ENCODE measurements around the gene HCN4. TPM values are rescaled to one million over a fixed set of nuclear protein-coding genes. Genes with fewer than 3 reads are reported as not detected.

The HCN4 gene
- total RNA-seq, 1 donor from 2014 or later = 1.4 TPM

DNA sequence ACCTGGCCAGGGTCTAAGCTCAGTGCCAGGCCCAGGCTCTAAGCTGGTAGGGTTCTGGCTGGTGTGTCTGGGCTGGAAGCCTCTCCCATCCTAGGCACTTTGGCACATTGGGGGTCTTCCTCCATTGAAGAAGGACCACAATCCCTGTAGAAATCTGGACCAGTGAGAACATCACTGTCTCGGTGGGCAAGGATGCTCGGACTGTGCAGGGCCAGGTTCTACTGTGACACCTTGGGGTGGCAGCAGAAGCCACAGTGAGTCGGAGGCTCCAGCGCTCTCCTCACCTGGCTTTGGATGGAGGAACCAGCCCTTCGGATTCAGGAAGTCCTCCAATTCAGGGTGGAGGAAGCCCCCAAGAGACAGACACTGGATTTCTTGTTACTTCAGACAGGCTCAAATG lies 17.5 kb upstream of the HCN4 start:
- H3K4me3 ChIP-seq (ENCODE audit: low read depth, low read length) = no peak overlapping the region
- no peaks in the 10 kb centered on the region for H3K36me3 ChIP-seq (ENCODE audit: control insufficient read depth, insufficient read depth, low read length)
- DNase-seq (ENCODE audit: low read depth) = no peak
- peaks cover 3% of the 10 kb centered on the region for H3K27me3 ChIP-seq (ENCODE audit: control insufficient read depth, insufficient read depth, low read length)
- no peak for TF ChIP-seq CTCF (IDR thresholded peaks at IDR 0.05; ENCODE audit: insufficient read depth, low read length, poor library complexity, severe bottlenecking)

DNA sequence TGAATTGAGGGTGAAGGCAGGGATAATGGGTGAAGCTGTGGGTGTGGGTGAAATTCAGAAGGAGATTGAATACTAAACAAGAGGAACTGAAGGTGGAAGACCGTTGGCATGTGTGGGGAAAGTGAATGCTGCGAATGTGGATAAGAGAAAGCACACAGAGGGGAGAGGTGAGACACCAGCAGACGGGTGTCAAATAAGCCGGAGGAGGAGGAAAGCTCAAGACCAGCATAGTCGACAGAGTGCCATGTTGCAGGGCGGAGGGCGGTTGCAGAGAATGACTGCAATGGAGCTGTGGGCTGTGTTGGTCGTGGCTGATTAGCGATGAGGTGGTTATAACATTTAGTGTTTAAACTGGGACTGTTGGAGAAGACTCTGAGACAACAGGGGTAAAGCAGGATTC lies 16.4 kb upstream of the HCN4 start:
- Histone ChIP-seq H3K36me3 (ENCODE audit: control insufficient read depth, insufficient read depth, low read length) (no peaks in the 10 kb centered on the region), H3K4me3 (ENCODE audit: low read depth, low read length) (no peak overlapping the region), H3K27me3 (ENCODE audit: control insufficient read depth, insufficient read depth, low read length) (peaks cover 4% of the 10 kb centered on the region)
- DNase-seq (ENCODE audit: low read depth) = no peak
- TF ChIP-seq CTCF (IDR thresholded peaks at IDR 0.05; ENCODE audit: insufficient read depth, low read length, poor library complexity, severe bottlenecking) = no peak

DNA sequence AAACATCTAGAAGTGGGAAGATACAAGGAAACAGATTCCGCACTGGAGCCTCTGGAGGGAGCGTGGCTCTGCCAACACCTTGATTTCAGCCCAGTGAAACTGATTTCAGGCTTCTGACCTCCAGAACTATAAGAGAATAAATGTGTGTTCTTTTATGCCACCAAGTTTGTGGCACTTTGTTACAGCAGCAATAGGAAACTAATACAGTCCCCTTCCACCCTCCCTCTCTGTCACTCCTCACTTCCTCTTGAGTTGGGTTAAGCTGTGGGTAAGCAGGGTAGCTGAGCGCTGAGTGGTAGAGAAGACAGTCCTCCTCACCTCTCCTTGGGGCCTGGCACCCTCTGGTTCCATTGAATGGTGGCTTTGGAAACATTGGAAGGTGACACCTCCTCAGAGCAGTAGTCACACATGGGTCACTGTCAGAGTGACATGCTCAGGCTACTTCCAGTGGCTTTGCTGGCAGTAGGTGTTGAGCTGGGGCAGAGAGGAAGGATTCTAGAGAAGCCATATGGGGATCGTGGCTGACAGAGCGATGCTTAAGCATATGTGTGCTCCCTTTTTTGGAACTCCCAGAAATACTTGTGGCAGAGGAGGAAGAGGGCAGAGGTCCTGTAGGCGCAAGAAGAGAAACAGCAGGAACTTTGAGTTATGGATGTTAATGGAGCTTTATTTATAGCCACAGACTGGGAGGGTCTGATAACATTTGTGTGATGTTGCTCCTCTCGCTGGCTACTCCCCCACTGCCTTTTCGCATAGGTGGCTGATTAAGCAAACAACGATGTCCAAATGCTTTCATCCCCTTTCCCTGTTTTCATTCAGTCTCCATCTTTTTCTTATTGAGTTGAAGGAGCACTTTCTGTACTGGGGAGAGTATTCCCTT lies 14.8 kb upstream of the HCN4 start:
- Histone ChIP-seq H3K4me3 (ENCODE audit: low read depth, low read length) (no peak overlapping the region), H3K27me3 (ENCODE audit: control insufficient read depth, insufficient read depth, low read length) (peaks cover 4% of the 10 kb centered on the region), H3K36me3 (ENCODE audit: control insufficient read depth, insufficient read depth, low read length) (no peaks in the 10 kb centered on the region)
- no peak for DNase-seq (ENCODE audit: low read depth)
- no peak for TF ChIP-seq CTCF (IDR thresholded peaks at IDR 0.05; ENCODE audit: insufficient read depth, low read length, poor library complexity, severe bottlenecking)

- no peaks in the 10 kb centered on the region for H3K36me3 ChIP-seq (ENCODE audit: control insufficient read depth, insufficient read depth, low read length)
- H3K27me3 ChIP-seq (ENCODE audit: control insufficient read depth, insufficient read depth, low read length) = peaks cover 4% of the 10 kb centered on the region
- no peak for TF ChIP-seq CTCF (IDR thresholded peaks at IDR 0.05; ENCODE audit: insufficient read depth, low read length, poor library complexity, severe bottlenecking)
- DNase-seq (ENCODE audit: low read depth) = no peak
- H3K4me3 ChIP-seq (ENCODE audit: low read depth, low read length) = no peak overlapping the region
These were observed 13.4 kb upstream of the HCN4 start for GRCh38 chr15:73382115-73382514.

- DNase-seq (ENCODE audit: low read depth) = no peak
- Histone ChIP-seq H3K4me3 (ENCODE audit: low read depth, low read length) (no peak overlapping the region), H3K27me3 (ENCODE audit: control insufficient read depth, insufficient read depth, low read length) (peaks cover 6% of the 10 kb centered on the region), H3K36me3 (ENCODE audit: control insufficient read depth, insufficient read depth, low read length) (no peaks in the 10 kb centered on the region)
- TF ChIP-seq CTCF (IDR thresholded peaks at IDR 0.05; ENCODE audit: insufficient read depth, low read length, poor library complexity, severe bottlenecking) = no peak
These were observed 11.9 kb upstream of the HCN4 start for GRCh38 chr15:73380661-73381060.

- H3K36me3 ChIP-seq (ENCODE audit: control insufficient read depth, insufficient read depth, low read length) = no peaks in the 10 kb centered on the region
- H3K27me3 ChIP-seq (ENCODE audit: control insufficient read depth, insufficient read depth, low read length) = peaks cover 22% of the 10 kb centered on the region
- no peak for DNase-seq (ENCODE audit: low read depth)
- no peak for TF ChIP-seq CTCF (IDR thresholded peaks at IDR 0.05; ENCODE audit: insufficient read depth, low read length, poor library complexity, severe bottlenecking)
- H3K4me3 ChIP-seq (ENCODE audit: low read depth, low read length) = no peak overlapping the region
These were observed 9.3 kb upstream of the HCN4 start for GRCh38 chr15:73378089-73378488.

Measured in kidney epithelial cell (primary cell).